H54 (cell line): ENCODE data around the gene LY6G5C.

Experiments used
- DNase-seq: peaks from one replicate; pipeline ENCODE4 v3.0.0; 2011; ENCODE audit warnings: low spot score, mixed read lengths; ENCODE audit not compliant: insufficient read length
- FAIRE-seq: peaks from 3 replicates; lab custom pipeline; 2011; peaks lifted over from hg19 to GRCh38; lab: Jason Lieb, UNC
- POLR2A ChIP-seq: IDR thresholded peaks from 2 replicates; pipeline ENCODE4 v1.6.1; 2011; ENCODE audit warnings: low read depth, mild to moderate bottlenecking, low read length

Gene LY6G5C

GRCh38 chr6:31680226-31681134 is at the start of gene LY6G5C:
LY6G5C (minus strand) TSS chr6:31681067; CDS start chr6:31680373, 694 bp downstream.
- DNase-seq (peak; percentile 69), FAIRE-seq (peak; percentile 20)
- TF ChIP-seq POLR2A: no peak

- FAIRE-seq: no peak
- DNase-seq: peak; percentile 63
- peak; percentile 48; the same call in 1 of the 2 replicates for TF ChIP-seq POLR2A
These were observed 49.2 kb upstream of the LY6G5C start for GRCh38 chr6:31729979-31730630.

GRCh38 chr6:31729515-31729978 is 48.7 kb upstream of the LY6G5C start:
- TF ChIP-seq POLR2A: peak; percentile 59
- FAIRE-seq: no peak
- DNase-seq: peak; percentile 86

GRCh38 chr6:31728767-31729514 is 48.1 kb upstream of the LY6G5C start, which contains the start of gene DDAH2:
DDAH2 (minus strand) TSS chr6:31729299; CDS start chr6:31729161, 138 bp downstream.
- DNase-seq: peak; percentile 55
- no peak for FAIRE-seq
- TF ChIP-seq POLR2A: no peak

GRCh38 chr6:31727717-31728671 is 47.1 kb upstream of the LY6G5C start:
- FAIRE-seq (no peak), DNase-seq (no peak)
- TF ChIP-seq POLR2A: no peak

- FAIRE-seq (no peak), DNase-seq (no peak)
These were observed 46.3 kb upstream of the LY6G5C start for GRCh38 chr6:31727034-31727716.

GRCh38 chr6:31725502-31726350 is 44.9 kb upstream of the LY6G5C start:
- DNase-seq (no peak), FAIRE-seq (no peak)
- no peak for TF ChIP-seq POLR2A

More at GRCh38 chr6:31727034-31727716, 46.3 kb upstream of the LY6G5C start:
- no peak for TF ChIP-seq POLR2A

GRCh38 chr6:31723980-31724691 is 43.3 kb upstream of the LY6G5C start:
- no peak for TF ChIP-seq POLR2A
- FAIRE-seq: no peak
- no peak for DNase-seq

GRCh38 chr6:31723245-31723979 is 42.5 kb upstream of the LY6G5C start, which contains the start of gene MPIG6B:
MPIG6B (plus strand) TSS chr6:31723373; CDS start chr6:31723384, 11 bp downstream.
- no peak for TF ChIP-seq POLR2A
- DNase-seq (no peak), FAIRE-seq (no peak)

- no peak for TF ChIP-seq POLR2A
- DNase-seq (no peak), FAIRE-seq (no peak)
These were observed 41.3 kb upstream of the LY6G5C start for GRCh38 chr6:31722173-31722572.
